Skeletal muscle tissue (tissue), 4 donors: ENCODE measurements around the gene TRABD2B. TPM values are rescaled to one million over a fixed set of nuclear protein-coding genes. Genes with fewer than 3 reads are reported as not detected.

Experiments used
- H3K27ac ChIP-seq: one replicate; pipeline ENCODE4 v1.7.0; 2013; ENCODE audit warnings: mild to moderate bottlenecking, low read depth, low read length, inconsistent platforms
- H3K27me3 ChIP-seq, 3 donors: one replicate each; pipeline ENCODE4 v1.7.0; 2013; ENCODE audit warnings: low read length in 3 of 3; ENCODE audit not compliant: control insufficient read depth in 3 of 3, insufficient read depth in 3 of 3
- H3K36me3 ChIP-seq, 3 donors: one replicate each; pipeline ENCODE4 v1.7.0; 2013; ENCODE audit warnings: low read length in 3 of 3; ENCODE audit not compliant: control insufficient read depth in 3 of 3, insufficient read depth in 3 of 3
- H3K4me1 ChIP-seq, 3 donors: one replicate each; pipeline ENCODE4 v1.7.0; 2013; ENCODE audit warnings: low read length in 3 of 3, mild to moderate bottlenecking in 3 of 3; ENCODE audit not compliant: control insufficient read depth in 3 of 3, insufficient read depth in 3 of 3
- H3K4me3 ChIP-seq, 3 donors: one replicate each; pipeline ENCODE4 v1.7.0; 2013; ENCODE audit warnings: low read length in 3 of 3
- H3K9ac ChIP-seq, 3 donors: one replicate each; pipeline ENCODE4 v1.7.0; 2013; ENCODE audit warnings: low read length in 3 of 3, mild to moderate bottlenecking in 3 of 3, moderate library complexity in 2 of 3, low read depth in 1 of 3
- H3K9me3 ChIP-seq, 3 donors: one replicate each; pipeline ENCODE4 v1.7.0; 2013; ENCODE audit warnings: low read length in 3 of 3; ENCODE audit not compliant: control insufficient read depth in 3 of 3
- total RNA-seq: library from RNA; depleted of rRNA; stranded (reverse); fragments of >200 nt; gene quantifications from one replicate; pipeline ENCODE4 v1.2.3, GENCODE V29; 2014
- donor health status: Osteomylitis.

Gene TRABD2B
- total RNA-seq, 1 donor from 2014 or later = 0.52 TPM

- H3K27me3 ChIP-seq = no peaks in the 10 kb centered on the region
- H3K9me3 ChIP-seq = no peaks in the 10 kb centered on the region
- no peaks in the 10 kb centered on the region for H3K36me3 ChIP-seq
- no peak overlapping the region for H3K4me3 ChIP-seq
- H3K4me1 ChIP-seq = peaks cover 0 to 2% (median 0%) of the 10 kb centered on the region in 3 donors
- H3K9ac ChIP-seq = no peak overlapping the region
- no peak overlapping the region for H3K27ac ChIP-seq
These were observed 145.0 kb downstream of the TRABD2B start for GRCh38 chr1:47852006-47852718.

DNA sequence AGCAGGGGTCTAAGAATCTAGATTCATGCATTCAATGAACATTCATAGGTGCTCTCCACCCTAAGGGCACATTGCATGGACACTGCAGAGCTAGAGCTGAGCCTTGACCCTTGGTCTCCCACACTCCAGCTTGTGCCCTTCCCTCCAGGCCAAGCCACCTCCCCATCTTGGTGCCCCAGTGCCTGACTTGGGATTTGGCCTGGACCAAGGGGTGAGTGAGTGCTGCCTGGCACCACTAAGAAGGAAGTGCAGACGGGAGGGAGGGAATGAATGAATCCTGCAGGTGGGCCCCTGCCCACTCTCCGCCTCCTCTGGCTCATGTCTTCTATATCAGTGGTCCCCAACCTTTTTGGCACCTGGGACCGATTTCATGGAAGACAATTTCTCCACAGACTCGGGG is 146.7 kb downstream of the TRABD2B start:
- H3K4me1 ChIP-seq = peaks cover 0 to 2% (median 0%) of the 10 kb centered on the region in 3 donors
- H3K27me3 ChIP-seq = no peaks in the 10 kb centered on the region
- H3K9ac ChIP-seq = no peak overlapping the region
- no peak overlapping the region for H3K4me3 ChIP-seq
- no peaks in the 10 kb centered on the region for H3K9me3 ChIP-seq
- H3K27ac ChIP-seq = no peak overlapping the region
- H3K36me3 ChIP-seq = no peaks in the 10 kb centered on the region

DNA sequence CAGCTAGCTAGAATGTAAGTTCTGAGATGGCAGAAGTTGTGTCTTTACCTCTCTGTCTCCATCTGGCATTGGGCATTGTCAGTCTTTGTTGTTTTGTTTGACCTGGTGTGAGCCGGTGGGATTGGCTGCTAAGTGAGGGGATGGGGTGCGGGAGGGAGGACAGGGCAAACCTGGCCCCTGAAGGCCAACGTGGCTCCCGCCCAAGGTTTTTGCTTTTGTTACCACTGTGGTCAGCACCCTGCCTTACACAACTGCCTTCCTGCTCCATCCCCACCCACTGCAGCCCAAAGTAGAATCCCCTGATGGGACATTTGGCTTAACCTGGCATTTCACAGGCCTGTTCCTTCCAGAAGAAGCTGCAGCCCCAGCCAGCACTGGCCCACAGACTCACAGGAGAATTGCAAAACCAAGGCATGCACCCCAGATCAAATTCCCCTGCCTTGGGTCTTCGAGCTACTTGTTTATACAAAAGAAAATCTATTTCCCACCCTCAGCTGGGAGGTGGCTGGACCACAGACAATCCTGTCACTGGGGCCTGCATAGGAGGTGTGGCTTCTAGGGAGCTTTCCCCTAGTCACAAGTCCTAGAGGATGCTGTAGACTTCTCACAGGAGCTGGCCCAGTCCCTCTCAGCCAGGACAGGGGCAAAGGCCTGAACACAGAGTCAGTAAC is 147.5 kb downstream of the TRABD2B start:
- no peaks in the 10 kb centered on the region for H3K36me3 ChIP-seq
- H3K4me1 ChIP-seq = peaks cover 0 to 2% (median 0%) of the 10 kb centered on the region in 3 donors
- no peak overlapping the region for H3K4me3 ChIP-seq
- H3K27me3 ChIP-seq = no peaks in the 10 kb centered on the region
- H3K9ac ChIP-seq = no peak overlapping the region
- H3K27ac ChIP-seq = no peak overlapping the region
- H3K9me3 ChIP-seq = no peaks in the 10 kb centered on the region

DNA sequence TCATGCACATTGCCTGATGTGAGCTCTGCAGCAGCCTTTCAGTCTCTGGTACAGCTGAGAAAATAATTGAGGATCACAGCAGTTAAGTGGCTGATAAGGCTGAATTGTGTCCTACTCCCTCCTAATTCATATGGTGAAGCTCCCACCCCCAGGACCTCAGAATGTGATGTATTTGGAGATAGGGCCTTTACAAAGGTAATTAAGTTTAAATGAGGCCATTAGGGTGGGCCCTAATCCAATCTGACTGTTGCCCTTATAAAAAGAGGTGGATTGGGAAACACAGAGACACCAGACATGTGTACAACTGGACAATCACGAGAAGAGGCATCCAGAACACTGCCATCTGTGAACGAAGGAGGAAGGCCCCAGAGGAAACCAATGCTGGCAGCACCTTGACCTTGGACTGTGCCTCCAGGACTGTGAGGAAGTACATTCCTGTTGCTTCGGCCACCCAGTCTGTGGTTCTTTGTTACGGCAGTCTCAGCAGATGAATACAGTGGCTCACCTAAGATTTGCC is 148.1 kb downstream of the TRABD2B start:
- no peaks in the 10 kb centered on the region for H3K27me3 ChIP-seq
- H3K9me3 ChIP-seq = no peaks in the 10 kb centered on the region
- no peaks in the 10 kb centered on the region for H3K36me3 ChIP-seq
- no peak overlapping the region for H3K27ac ChIP-seq
- H3K4me3 ChIP-seq = no peak overlapping the region
- peaks cover 0 to 2% (median 0%) of the 10 kb centered on the region in 3 donors for H3K4me1 ChIP-seq
- H3K9ac ChIP-seq = no peak overlapping the region

DNA sequence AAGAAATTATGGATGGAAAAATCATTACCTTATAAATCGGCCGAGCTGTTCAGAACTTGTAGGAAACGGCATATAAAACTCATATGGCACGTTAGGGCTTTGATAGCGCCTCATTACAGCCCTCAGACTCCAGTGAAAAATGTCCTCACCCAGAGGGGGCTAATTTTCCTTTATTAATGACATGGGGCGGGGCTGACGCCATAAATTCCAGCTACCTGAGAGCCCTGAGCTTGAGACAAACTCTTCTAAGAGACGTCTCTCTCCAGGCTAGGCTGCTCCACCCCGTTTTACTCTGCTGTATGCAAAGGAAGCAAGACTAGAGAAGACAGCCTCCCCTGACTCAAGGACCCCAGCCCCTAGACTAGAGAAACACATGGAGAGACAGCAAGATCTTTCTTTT is 149.4 kb downstream of the TRABD2B start:
- H3K4me1 ChIP-seq = peaks cover 0 to 2% (median 0%) of the 10 kb centered on the region in 3 donors
- H3K4me3 ChIP-seq = no peak overlapping the region
- no peaks in the 10 kb centered on the region for H3K9me3 ChIP-seq
- peaks cover 0 to 4% (median 0%) of the 10 kb centered on the region in 3 donors for H3K27me3 ChIP-seq
- H3K36me3 ChIP-seq = no peaks in the 10 kb centered on the region
- no peak overlapping the region for H3K9ac ChIP-seq
- no peak overlapping the region for H3K27ac ChIP-seq

DNA sequence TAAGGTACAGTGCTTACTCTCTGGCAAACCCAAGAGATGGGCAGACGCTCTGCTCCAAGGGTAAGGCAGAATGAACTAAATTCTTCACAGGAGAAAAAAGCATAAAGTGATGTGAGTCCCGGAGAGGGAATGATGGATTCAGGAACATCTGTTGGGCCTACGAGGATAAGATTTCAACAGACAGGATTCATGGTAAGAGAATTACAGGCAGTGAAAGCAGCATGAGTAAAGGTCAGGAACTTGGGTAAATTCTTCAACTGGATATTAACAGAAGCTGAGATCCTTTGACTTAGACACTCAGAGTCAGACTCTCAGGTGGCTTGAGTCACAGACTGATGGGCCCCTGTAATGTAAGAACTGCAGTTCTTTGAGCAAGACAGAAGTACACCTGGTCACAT is 152.6 kb downstream of the TRABD2B start:
- no peaks in the 10 kb centered on the region for H3K9me3 ChIP-seq
- H3K27ac ChIP-seq = no peak overlapping the region
- peaks cover 0 to 5% (median 0%) of the 10 kb centered on the region in 3 donors for H3K27me3 ChIP-seq
- no peaks in the 10 kb centered on the region for H3K4me1 ChIP-seq
- no peaks in the 10 kb centered on the region for H3K36me3 ChIP-seq
- H3K4me3 ChIP-seq = no peak overlapping the region
- no peak overlapping the region for H3K9ac ChIP-seq

DNA sequence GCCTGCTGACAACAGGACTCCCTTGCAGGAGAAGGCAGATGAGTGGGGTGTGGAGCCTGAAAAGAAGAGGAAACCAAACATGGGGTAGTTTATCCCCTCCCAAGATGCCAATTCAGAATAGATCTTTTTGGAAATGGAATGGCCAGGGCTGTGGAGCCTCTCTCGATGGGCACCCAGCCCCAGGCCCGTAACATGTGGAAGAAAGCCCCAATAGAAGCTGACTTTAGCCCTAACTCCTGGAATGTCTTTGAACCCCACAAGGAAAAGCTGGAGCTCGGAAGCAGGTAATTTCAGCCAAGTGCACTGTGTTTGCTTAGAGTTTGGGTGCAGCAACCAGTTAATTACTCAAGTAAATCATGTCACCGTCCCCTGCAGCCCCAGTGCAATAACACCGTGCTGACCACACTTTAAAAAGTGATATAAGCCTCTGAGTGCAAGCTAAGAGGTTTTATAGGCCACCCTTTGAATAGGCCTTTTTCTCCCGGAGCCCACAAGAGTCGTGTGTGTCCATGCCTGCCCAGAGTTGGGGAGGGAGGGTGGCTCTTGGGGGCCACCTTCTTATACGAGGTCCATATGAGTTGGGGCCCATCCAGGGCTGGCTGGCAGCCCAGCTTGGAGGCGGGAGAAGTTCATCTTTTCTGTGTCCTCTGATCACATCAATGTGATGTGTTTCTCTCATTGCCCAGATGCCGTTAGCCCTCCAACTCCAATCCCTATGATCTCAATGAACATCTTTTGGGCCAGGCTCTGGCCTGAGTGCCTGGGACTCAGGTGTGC is 153.2 kb downstream of the TRABD2B start:
- no peaks in the 10 kb centered on the region for H3K36me3 ChIP-seq
- peaks cover 0 to 5% (median 0%) of the 10 kb centered on the region in 3 donors for H3K27me3 ChIP-seq
- H3K9me3 ChIP-seq = no peaks in the 10 kb centered on the region
- no peak overlapping the region for H3K9ac ChIP-seq
- H3K27ac ChIP-seq = no peak overlapping the region
- H3K4me3 ChIP-seq = no peak overlapping the region
- peaks cover 0 to 3% (median 0%) of the 10 kb centered on the region in 3 donors for H3K4me1 ChIP-seq

DNA sequence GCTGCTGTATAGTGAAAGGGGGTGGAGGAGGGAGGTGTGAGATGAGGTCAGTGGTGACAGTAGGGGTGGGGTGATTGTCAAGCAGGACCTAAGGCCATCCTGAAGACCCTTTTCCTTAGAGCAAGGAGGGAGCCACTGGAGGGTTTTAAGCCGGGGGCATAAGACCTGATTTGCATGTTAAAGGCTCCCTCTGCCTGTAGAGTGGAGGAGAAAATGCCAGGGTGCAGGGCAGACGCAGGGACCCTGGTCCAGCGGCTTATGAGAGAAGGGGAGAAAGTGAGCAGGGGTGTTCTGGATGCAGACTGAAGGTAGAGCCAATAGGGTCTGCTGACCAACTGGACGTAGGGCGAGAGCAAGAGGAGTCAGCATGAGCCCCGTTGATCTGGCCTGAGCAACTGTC is 154.1 kb downstream of the TRABD2B start:
- H3K27ac ChIP-seq = no peak overlapping the region
- no peaks in the 10 kb centered on the region for H3K9me3 ChIP-seq
- peaks cover 0 to 5% (median 0%) of the 10 kb centered on the region in 3 donors for H3K27me3 ChIP-seq
- H3K36me3 ChIP-seq = no peaks in the 10 kb centered on the region
- peaks cover 7 to 9% (median 8%) of the 10 kb centered on the region in 3 donors for H3K4me1 ChIP-seq
- no peak overlapping the region for H3K9ac ChIP-seq
- H3K4me3 ChIP-seq = no peak overlapping the region

DNA sequence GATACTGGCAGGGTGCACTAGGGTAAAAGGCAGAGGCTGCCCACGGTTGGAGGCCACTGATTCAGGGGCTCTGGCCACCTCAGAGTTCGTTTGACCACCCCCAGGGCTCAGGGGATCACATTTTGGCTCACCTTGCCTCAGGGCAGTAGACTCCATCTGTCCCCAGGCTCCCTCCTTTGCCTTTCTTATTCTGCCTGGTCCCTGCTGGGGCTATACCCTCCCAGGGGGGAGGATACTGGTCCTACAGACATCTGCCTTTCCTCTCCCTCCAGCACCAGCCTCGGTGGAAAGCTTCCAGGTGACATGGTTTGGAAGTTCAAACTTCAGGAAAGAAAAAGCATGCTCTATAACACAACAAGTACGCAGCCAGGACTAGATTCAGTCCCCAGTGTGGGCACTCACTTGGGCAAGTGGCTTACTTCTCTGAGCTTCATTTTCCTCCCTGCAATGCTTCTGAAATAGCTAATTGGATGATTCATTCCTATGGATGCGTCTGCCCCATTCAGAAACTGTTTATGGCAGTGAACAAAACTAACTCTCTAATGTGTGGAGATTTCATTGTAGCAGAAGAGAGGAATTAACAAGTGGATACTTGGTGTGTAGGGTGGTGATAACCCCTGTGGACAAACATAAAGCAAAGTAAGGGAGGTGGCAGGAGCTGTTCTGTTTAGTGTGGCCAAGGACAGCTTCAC is 154.8 kb downstream of the TRABD2B start:
- Histone ChIP-seq H3K9me3 (no peaks in the 10 kb centered on the region), H3K4me3 (no peak overlapping the region)

More for the DNA sequence above, 154.8 kb downstream of the TRABD2B start:
- no peaks in the 10 kb centered on the region for H3K36me3 ChIP-seq
- H3K4me1 ChIP-seq = peaks cover 9 to 14% (median 14%) of the 10 kb centered on the region in 3 donors
- H3K27me3 ChIP-seq = peaks cover 0 to 5% (median 0%) of the 10 kb centered on the region in 3 donors
- no peak overlapping the region for H3K9ac ChIP-seq
- H3K27ac ChIP-seq = no peak overlapping the region
